ENCODE measurements around the gene UNC13D. TPM values are rescaled to one million over a fixed set of nuclear protein-coding genes. Genes with fewer than 3 reads are reported as not detected.

The UNC13D gene
- total and polyA plus RNA-seq, 4 experiments from 2014 or later: 39.6 to 171 (median 120) TPM

Small RNA genes within 50 kb of the gene (microRNA-seq; reads per million reads assigned to microRNA genes)
- gene MIR4738 (ENCODE audit: borderline microRNAs expressed, borderline number of aligned reads, borderline replicate concordance): not detected

Other genes with a start within 250 kb of the UNC13D start
- gene SMIM5, start 211.0 kb downstream of the UNC13D start, total RNA-seq: not detected
- gene SMIM5, start 211.0 kb downstream of the UNC13D start, polyA plus RNA-seq: not detected
- 10 to 100 TPM; 58.3 to 59.1 TPM for gene RECQL5, start 177.2 kb downstream of the UNC13D start, total RNA-seq
- 10 to 100 TPM in 1 of 2 donors, 1 to 10 TPM in 1; 6.4 to 16.7 TPM for gene RECQL5, start 177.2 kb downstream of the UNC13D start, polyA plus RNA-seq
- 100 to 1,000 TPM; 115 to 119 TPM for gene SAP30BP, start 177.1 kb downstream of the UNC13D start, total RNA-seq
- gene SAP30BP, start 177.1 kb downstream of the UNC13D start, polyA plus RNA-seq: 10 to 100 TPM; 69.9 to 80.4 TPM
- gene ITGB4, start 122.9 kb downstream of the UNC13D start, total RNA-seq: 1 to 10 TPM in 1 of 2 experiments, under 1 TPM in 1; 0.67 to 1.2 TPM
- under 1 TPM; 0.25 to 0.91 TPM for gene ITGB4, start 122.9 kb downstream of the UNC13D start, polyA plus RNA-seq
- gene GALK1, start 79.2 kb downstream of the UNC13D start, total RNA-seq: 10 to 100 TPM; 25.7 to 25.9 TPM
- gene GALK1, start 79.2 kb downstream of the UNC13D start, polyA plus RNA-seq: 10 to 100 TPM; 17.5 to 18.1 TPM
- gene UNK, start 59.6 kb downstream of the UNC13D start, total RNA-seq: 10 to 100 TPM; 45.8 to 48.1 TPM
- gene UNK, start 59.6 kb downstream of the UNC13D start, polyA plus RNA-seq: 10 to 100 TPM; 22.2 to 22.9 TPM
- 100 to 1,000 TPM; 159 to 160 TPM for gene WBP2, start 10.9 kb upstream of the UNC13D start, total RNA-seq
- 100 to 1,000 TPM in 1 of 2 donors, 10 to 100 TPM in 1; 80.3 to 127 TPM for gene WBP2, start 10.9 kb upstream of the UNC13D start, polyA plus RNA-seq
- 10 to 100 TPM; 17.5 to 22.6 TPM for gene TRIM47, start 34.2 kb upstream of the UNC13D start, total RNA-seq
- gene TRIM47, start 34.2 kb upstream of the UNC13D start, polyA plus RNA-seq: 10 to 100 TPM; 11.2 to 26.8 TPM
- 10 to 100 TPM; 36.5 to 36.9 TPM for gene TRIM65, start 52.5 kb upstream of the UNC13D start, total RNA-seq
- 10 to 100 TPM; 17.7 to 28.8 TPM for gene TRIM65, start 52.5 kb upstream of the UNC13D start, polyA plus RNA-seq
- 100 to 1,000 TPM; 126 to 142 TPM for gene MRPL38, start 60.5 kb upstream of the UNC13D start, total RNA-seq
- 10 to 100 TPM; 59.1 to 89.0 TPM for gene MRPL38, start 60.5 kb upstream of the UNC13D start, polyA plus RNA-seq
- gene FBF1, start 96.6 kb upstream of the UNC13D start, total RNA-seq: 10 to 100 TPM; 39.6 to 42.7 TPM
- 1 to 10 TPM; 3.7 to 4.0 TPM for gene FBF1, start 96.6 kb upstream of the UNC13D start, polyA plus RNA-seq
- 10 to 100 TPM; 30.4 to 31.7 TPM for gene ACOX1, start 134.8 kb upstream of the UNC13D start, total RNA-seq
- 10 to 100 TPM; 10.2 to 14.4 TPM for gene ACOX1, start 134.8 kb upstream of the UNC13D start, polyA plus RNA-seq
- gene TEN1, start 134.8 kb upstream of the UNC13D start, total RNA-seq: 10 to 100 TPM; 10.2 to 16.1 TPM
- gene TEN1, start 134.8 kb upstream of the UNC13D start, polyA plus RNA-seq: 10 to 100 TPM; 13.1 to 20.2 TPM
- 1 to 10 TPM; 9.6 to 9.7 TPM for gene CDK3, start 156.5 kb upstream of the UNC13D start, total RNA-seq
- 1 to 10 TPM; 1.0 to 1.1 TPM for gene CDK3, start 156.5 kb upstream of the UNC13D start, polyA plus RNA-seq
- gene EVPL, start 182.9 kb upstream of the UNC13D start, total RNA-seq: not detected
- gene EVPL, start 182.9 kb upstream of the UNC13D start, polyA plus RNA-seq: not detected
- gene SRP68, start 228.1 kb upstream of the UNC13D start, total RNA-seq: 10 to 100 TPM; 86.5 to 92.4 TPM
- 10 to 100 TPM; 59.1 to 84.9 TPM for gene SRP68, start 228.1 kb upstream of the UNC13D start, polyA plus RNA-seq
- not detected for gene GALR2, start 230.4 kb upstream of the UNC13D start, total RNA-seq
- under 1 TPM in 1 of 2 donors, not detected in 1; 0.37 TPM for gene GALR2, start 230.4 kb upstream of the UNC13D start, polyA plus RNA-seq
- under 1 TPM in 1 of 2 experiments, not detected in 1; 0.35 TPM for gene ZACN, start 234.8 kb upstream of the UNC13D start, total RNA-seq
- gene ZACN, start 234.8 kb upstream of the UNC13D start, polyA plus RNA-seq: 1 to 10 TPM in 1 of 2 donors, not detected in 1; 1.0 TPM